ENCODE results near the gene FCRL2.

- TF ChIP-seq POLR2A (IDR thresholded peaks at IDR 0.05; ENCODE audit: low read length): no peak
- TF ChIP-seq GATA1 (IDR thresholded peaks at IDR 0.05; ENCODE audit: low read depth, low read length): no peak
Observed at GRCh38 chr1:157820299-157820698, 43.4 kb upstream of the FCRL2 start.
